SK-N-SH (cell line): ENCODE measurements around the gene SF3A2. TPM values are rescaled to one million over a fixed set of nuclear protein-coding genes. Genes with fewer than 3 reads are reported as not detected.

Experiments used
- CTCF ChIA-PET: fragments of 300-600, 350-600 bp; formaldehyde crosslinking; extraction: SDS; loops from one replicate; lab custom pipeline; 2021; lab: Yijun Ruan, JAX
- POLR2A ChIA-PET: fragments of 350-600 bp; sonication (Branson Sonifier 250); formaldehyde crosslinking; extraction: SDS; loops from one replicate; lab custom pipeline; 2020; ENCODE audit warnings: antibody characterized with exemption, inconsistent platforms; lab: Yijun Ruan, JAX
- DNase-seq: peaks from one replicate; pipeline ENCODE4 v3.0.0; 2012
- H2AFZ ChIP-seq: fragments of 200-600 bp; sonication (generic); 2 replicates; pipeline ENCODE4 v1.8.1; 2016; ENCODE audit warnings: antibody characterized with exemption, mild to moderate bottlenecking, low read depth
- H3F3A ChIP-seq: fragments of 200-600 bp; sonication (generic); replicated peaks from 2 replicates; pipeline ENCODE3; 2016; ENCODE audit warnings: antibody characterized with exemption, mild to moderate bottlenecking; ENCODE audit not compliant: insufficient read depth
- H3K27ac ChIP-seq, 2 experiments: fragments of 200-500 bp in 1 of 2; fragments of 200-600 bp in 1 of 2; sonication (Bioruptor generic) in 1 of 2; sonication (generic), shearing (Covaris generic) in 1 of 2; 2 replicates each; pipeline versions ENCODE4 v1.5.1 to v1.6.1; 2014 to 2016; ENCODE audit warnings: low read depth in 2 of 2, inconsistent platforms in 1 of 2, low read length in 1 of 2, mild to moderate bottlenecking in 1 of 2, mixed read lengths in 1 of 2
- H3K27me3 ChIP-seq: fragments of 200-600 bp; sonication (generic), shearing (Covaris generic); 2 replicates; pipeline ENCODE4 v1.6.1; 2016; ENCODE audit warnings: mixed run types; ENCODE audit not compliant: insufficient read depth
- H3K36me3 ChIP-seq, 2 experiments: fragments of 200-500 bp in 1 of 2; fragments of 200-600 bp in 1 of 2; sonication (Bioruptor generic) in 1 of 2; sonication (generic) in 1 of 2; replicated peaks in 1 of 2; 2 replicates each; pipeline versions ENCODE3 to v1.5.1; 2014 to 2016; ENCODE audit warnings: low read length in 1 of 2, mild to moderate bottlenecking in 1 of 2; ENCODE audit not compliant: insufficient read depth in 2 of 2, control insufficient read depth in 1 of 2
- H3K4me1 ChIP-seq, 2 experiments: fragments of 200-500 bp in 1 of 2; fragments of 200-600 bp in 1 of 2; sonication (Bioruptor generic) in 1 of 2; sonication (generic), shearing (Covaris generic) in 1 of 2; 2 replicates each; pipeline versions ENCODE4 v1.5.1 to v1.6.1; 2014 to 2016; ENCODE audit warnings: low read depth in 1 of 2, low read length in 1 of 2, mixed run types in 1 of 2; ENCODE audit not compliant: insufficient read depth in 2 of 2, control insufficient read depth in 1 of 2
- H3K4me2 ChIP-seq: fragments of 200-600 bp; sonication (generic), shearing (Covaris generic); 2 replicates; pipeline ENCODE4 v1.6.1; 2017; ENCODE audit warnings: mixed run types
- H3K4me3 ChIP-seq, 2 experiments: fragments of 200-500 bp in 1 of 2; fragments of 200-600 bp in 1 of 2; sonication (Bioruptor generic) in 1 of 2; sonication (generic), shearing (Covaris generic) in 1 of 2; 2 replicates each; pipeline versions ENCODE4 v1.5.1 to v1.8.1; 2014 to 2016; ENCODE audit warnings: low read depth in 2 of 2, inconsistent platforms in 1 of 2, low read length in 1 of 2, mild to moderate bottlenecking in 1 of 2, mixed read lengths in 1 of 2, moderate library complexity in 1 of 2
- H3K79me2 ChIP-seq: fragments of 200-600 bp; sonication (generic); 2 replicates; pipeline ENCODE4 v1.8.1; 2017; ENCODE audit warnings: mild to moderate bottlenecking; ENCODE audit not compliant: insufficient read depth
- H3K9ac ChIP-seq: fragments of 200-600 bp; sonication (generic); 2 replicates; pipeline ENCODE4 v1.6.1; 2017; ENCODE audit warnings: mixed run types
- H3K9me2 ChIP-seq: fragments of 200-600 bp; sonication (generic); 2 replicates; pipeline ENCODE4 v1.6.1; 2017; ENCODE audit warnings: mixed run types
- H3K9me3 ChIP-seq: fragments of 200-600 bp; sonication (generic); 2 replicates; pipeline ENCODE4 v1.6.1; 2017; ENCODE audit warnings: mixed run types, mild to moderate bottlenecking, moderate library complexity
- H4K20me1 ChIP-seq: fragments of 200-600 bp; sonication (generic); 2 replicates; pipeline ENCODE4 v1.6.1; 2017; ENCODE audit warnings: mild to moderate bottlenecking, mixed run types; ENCODE audit not compliant: insufficient read depth
- EP300 ChIP-seq, 2 experiments: IDR thresholded peaks; 2 replicates each; pipeline versions ENCODE4 v1.4.0 to v1.6.1; 2012; ENCODE audit warnings: borderline replicate concordance in 1 of 2, low read depth in 1 of 2, low read length in 1 of 2
- FOSL2 ChIP-seq: IDR thresholded peaks from 2 replicates; pipeline ENCODE4 v1.4.0; 2012; ENCODE audit warnings: low read depth, mild to moderate bottlenecking, moderate library complexity, borderline replicate concordance
- GABPA ChIP-seq: IDR thresholded peaks from 2 replicates; pipeline ENCODE4 v1.4.0; 2012; ENCODE audit warnings: low read depth, mild to moderate bottlenecking
- GATA2 ChIP-seq: sonication (generic); formaldehyde crosslinking; IDR thresholded peaks from 2 replicates; pipeline ENCODE4 v1.5.0; 2020; ENCODE audit warnings: mild to moderate bottlenecking, missing genetic modification reagents
- JUND ChIP-seq: IDR thresholded peaks from 2 replicates; pipeline ENCODE4 v1.4.0; 2012
- MEF2A ChIP-seq: IDR thresholded peaks from 2 replicates; pipeline ENCODE4 v1.4.0; 2012; ENCODE audit warnings: low read depth, borderline replicate concordance
- MXI1 ChIP-seq: IDR thresholded peaks from 2 replicates; pipeline ENCODE4 v1.6.1; 2012; ENCODE audit warnings: mild to moderate bottlenecking, low read depth, low read length, improper control_type of control experiment
- NRF1 ChIP-seq: IDR thresholded peaks from 2 replicates; pipeline ENCODE4 v1.6.1; 2012; ENCODE audit warnings: low read depth, mild to moderate bottlenecking, low read length
- RCOR1 ChIP-seq: fragments of 150-350 bp; IDR thresholded peaks from 2 replicates; pipeline ENCODE4 v1.6.1; 2017; ENCODE audit warnings: antibody characterized with exemption, low read length
- SMC3 ChIP-seq: IDR thresholded peaks from 2 replicates; pipeline ENCODE4 v1.6.1; 2012; ENCODE audit warnings: low read depth, low read length, improper control_type of control experiment
- YY1 ChIP-seq: IDR thresholded peaks from 2 replicates; pipeline ENCODE4 v1.4.0; 2012; ENCODE audit warnings: low read depth, mild to moderate bottlenecking
- WGBS: methylation state at CpG from one replicate; pipeline ENCODE4 v1.1.6; 2017; ENCODE audit warnings: low lambda C conversion rate; 5-methylcytosine and 5-hydroxymethylcytosine counted together
- polyA plus RNA-seq, 3 experiments: library from polyadenylated mRNA; depleted of rRNA; stranded (reverse); fragments of >200 nt; gene quantifications; 2 replicates each; pipeline ENCODE4 v1.2.3, GENCODE V29; 2012
- TF ChIP-seq, protein P1 (sequence below): IDR thresholded peaks from 2 replicates; pipeline ENCODE4 v1.4.0; 2012; ENCODE audit warnings: low read depth
- TF ChIP-seq, protein P2 (sequence below): IDR thresholded peaks from 2 replicates; pipeline ENCODE4 v1.4.0; 2012; ENCODE audit warnings: low read depth, borderline replicate concordance

The SF3A2 gene
- polyA plus RNA-seq, 1 of the 3 experiments (the other 2 are of a cell fraction) = 55.8 TPM

DNA sequence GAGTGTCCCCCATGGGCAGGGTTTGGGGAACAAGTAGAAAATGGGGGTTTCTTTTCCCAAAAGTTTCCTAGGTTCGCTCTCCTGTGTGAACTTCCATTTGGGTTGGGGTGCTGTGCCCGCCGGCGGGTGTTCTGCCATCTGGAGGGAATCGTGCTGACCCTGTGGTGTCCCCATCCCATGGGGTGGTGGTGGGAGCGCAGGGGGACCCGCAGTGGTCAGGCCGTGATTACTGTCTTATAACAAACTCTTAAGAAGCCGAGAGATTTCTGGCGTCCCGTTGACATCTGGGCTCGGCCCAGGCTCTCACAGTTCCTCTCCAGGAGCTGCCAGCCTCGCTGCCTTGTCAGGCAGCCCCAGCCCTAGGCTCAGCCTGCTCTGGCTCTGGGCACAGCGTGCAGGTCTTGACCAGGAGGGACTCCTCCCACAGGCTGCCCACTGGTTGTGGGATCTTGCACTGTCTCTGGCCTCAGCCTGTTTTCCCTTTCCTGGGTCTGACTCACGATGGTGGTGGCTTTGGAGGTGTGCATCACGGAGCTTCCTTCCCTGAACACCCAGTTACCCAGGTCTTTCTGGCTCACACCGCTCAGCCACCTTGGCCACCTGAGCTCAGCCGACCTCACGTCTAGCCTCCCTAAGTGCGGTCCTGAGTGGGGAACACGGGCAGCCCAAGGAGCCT lies 35.0 kb upstream of the SF3A2 start:
- no peak for DNase-seq
- WGBS = 97% methylated on average over 16 of the region's 21 CpGs
- POLR2A ChIA-PET = no interaction called here

DNA sequence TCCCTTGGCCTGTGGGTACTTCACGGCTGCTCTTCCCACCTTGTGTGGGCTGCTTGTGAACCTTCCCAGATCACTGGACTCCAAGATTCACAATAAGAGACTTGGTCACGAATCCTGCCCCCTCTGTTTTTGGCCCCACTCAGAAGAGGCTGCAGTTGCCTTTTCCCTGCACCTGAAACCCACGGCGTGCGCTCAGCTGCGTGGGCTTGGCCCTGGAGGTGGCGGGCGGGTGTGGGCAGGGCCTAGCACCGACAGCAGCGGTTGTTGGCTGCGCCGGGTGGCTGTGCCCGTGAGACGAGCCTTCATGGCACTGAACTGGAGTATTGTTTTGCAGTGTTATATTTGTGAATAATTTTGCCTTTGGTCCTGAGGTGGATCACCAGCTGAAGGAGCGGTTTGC lies 34.3 kb upstream of the SF3A2 start:
- POLR2A ChIA-PET = no interaction called here
- Histone ChIP-seq H3K4me3 (no peak overlapping the region), H3K79me2 (peaks cover 18% of the 10 kb centered on the region), H3K27me3 (no peaks in the 10 kb centered on the region), H3K27ac (no peak overlapping the region), H3K9me2 (no peaks in the 10 kb centered on the region), H3K9ac (no peak overlapping the region), H3K4me2 (no peak overlapping the region), H2AFZ (no peak overlapping the region), H3K4me1 (no peaks in the 10 kb centered on the region; a peak in 1 of 4 replicates), H4K20me1 (peaks cover 20% of the 10 kb centered on the region), H3K9me3 (no peaks in the 10 kb centered on the region), H3K36me3 (peaks cover 8 to 20% of the 10 kb centered on the region in 2 experiments), H3F3A (no peaks in the 10 kb centered on the region)
- 98% methylated on average over 8 of the region's 15 CpGs for WGBS
- TF ChIP-seq FOSL2 = no peak
- no peak for TF ChIP-seq GATA2 (CRISPR knock-in tag)
- TF ChIP-seq EP300 (IDR thresholded peaks at IDR 0.05; ENCODE audit: borderline replicate concordance in 1 of 2, low read depth in 1 of 2, low read length in 1 of 2) = no peak
- no peak for TF ChIP-seq YY1
- DNase-seq = no peak
- CTCF ChIA-PET = interaction anchor here (0.6 to 1.6 kb wide), 4 partner anchors 9 to 46 kb away, joined by 3 to 4 read pairs (median 3); no protein-coding TSS in a partner anchor

More for the DNA sequence above, 35.0 kb upstream of the SF3A2 start:
- H3F3A ChIP-seq = no peaks in the 10 kb centered on the region
- H3K9ac ChIP-seq = no peak overlapping the region
- CTCF ChIA-PET = interaction anchor here (1.6 kb wide), 1 partner anchor 16 kb away, joined by 4 read pairs; no protein-coding TSS in a partner anchor
- H3K27me3 ChIP-seq = no peaks in the 10 kb centered on the region
- H3K4me2 ChIP-seq = no peak overlapping the region
- no peaks in the 10 kb centered on the region; a peak in 1 of 4 replicates for H3K4me1 ChIP-seq
- no peaks in the 10 kb centered on the region for H3K9me2 ChIP-seq
- TF ChIP-seq GABPA (no peak), MEF2A (no peak), JUND (no peak), RCOR1 (no peak), NRF1 (no peak), YY1 (no peak), SMC3 (no peak), MXI1 (no peak)
- TF ChIP-seq, protein P1, sequence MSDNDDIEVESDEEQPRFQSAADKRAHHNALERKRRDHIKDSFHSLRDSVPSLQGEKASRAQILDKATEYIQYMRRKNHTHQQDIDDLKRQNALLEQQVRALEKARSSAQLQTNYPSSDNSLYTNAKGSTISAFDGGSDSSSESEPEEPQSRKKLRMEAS = no peak
- TF ChIP-seq, protein P2, sequence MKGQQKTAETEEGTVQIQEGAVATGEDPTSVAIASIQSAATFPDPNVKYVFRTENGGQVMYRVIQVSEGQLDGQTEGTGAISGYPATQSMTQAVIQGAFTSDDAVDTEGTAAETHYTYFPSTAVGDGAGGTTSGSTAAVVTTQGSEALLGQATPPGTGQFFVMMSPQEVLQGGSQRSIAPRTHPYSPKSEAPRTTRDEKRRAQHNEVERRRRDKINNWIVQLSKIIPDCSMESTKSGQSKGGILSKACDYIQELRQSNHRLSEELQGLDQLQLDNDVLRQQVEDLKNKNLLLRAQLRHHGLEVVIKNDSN = no peak
- H3K9me3 ChIP-seq = no peaks in the 10 kb centered on the region
- H3K27ac ChIP-seq = no peak overlapping the region
- H3K4me3 ChIP-seq = no peak overlapping the region
- no peak overlapping the region for H2AFZ ChIP-seq
- H4K20me1 ChIP-seq = peaks cover 25% of the 10 kb centered on the region
- peaks cover 6 to 17% of the 10 kb centered on the region in 2 experiments for H3K36me3 ChIP-seq
- H3K79me2 ChIP-seq = peaks cover 25% of the 10 kb centered on the region
